ENCODE data around the gene SCYL3. TPM values are rescaled to one million over a fixed set of nuclear protein-coding genes. Genes with fewer than 3 reads are reported as not detected.
"Not testable (repeated sequence)": the region's sequence is repeated elsewhere in the genome, so short reads cannot be mapped to it uniquely, and the experiment has no call there.

SCYL3 gene
- total and polyA plus RNA-seq, 4 donors, result 2.4 to 11.9 (median 6.1) TPM

- H3K27me3 ChIP-seq (ENCODE audit: control insufficient read depth in 1 of 2, insufficient read depth in 2 of 2, low read length in 1 of 2), result no peaks in the 10 kb centered on the region
- intact Hi-C loops (cut with DNase I), result loop anchor here in 1 of 2 donors (5.0 to 10.0 kb wide), 2 partner anchors 737 to 839 kb away; partner anchors contain the start of gene PRRX1
- WGBS, 2 donors, result 82 to 85% methylated on average over 3 of the region's 3 CpGs
- DNase-seq, result no peak
- no peaks in the 10 kb centered on the region for H3K9me3 ChIP-seq (ENCODE audit: control insufficient read depth, low read length)
- no peak overlapping the region for H3K27ac ChIP-seq (ENCODE audit: low read depth in 1 of 2, low read length in 2 of 2)
- H3K4me1 ChIP-seq (ENCODE audit: control insufficient read depth in 1 of 2, insufficient read depth in 2 of 2, low read length in 2 of 2), result no peaks in the 10 kb centered on the region
- ATAC-seq (ENCODE audit: low FRiP score), result no peak
- no peaks in the 10 kb centered on the region for H3K36me3 ChIP-seq (ENCODE audit: control insufficient read depth in 1 of 2, insufficient read depth in 2 of 2, low read length in 1 of 2)
- H3K4me3 ChIP-seq (ENCODE audit: low read length in 2 of 2), result no peak overlapping the region
Observed at GRCh38 chr1:169925505-169926482, 32.1 kb upstream of the SCYL3 start.

- no peak overlapping the region for H3K4me3 ChIP-seq (ENCODE audit: low read length in 2 of 2)
- WGBS, 2 donors, result 16 to 25% methylated on average over 2 of the region's 2 CpGs
- DNase-seq, result no peak
- no peak for ATAC-seq (ENCODE audit: low FRiP score)
- no peaks in the 10 kb centered on the region for H3K36me3 ChIP-seq (ENCODE audit: control insufficient read depth in 1 of 2, insufficient read depth in 2 of 2, low read length in 1 of 2)
- no peaks in the 10 kb centered on the region for H3K4me1 ChIP-seq (ENCODE audit: control insufficient read depth in 1 of 2, insufficient read depth in 2 of 2, low read length in 2 of 2)
- no peaks in the 10 kb centered on the region for H3K9me3 ChIP-seq (ENCODE audit: control insufficient read depth, low read length)
- H3K27ac ChIP-seq (ENCODE audit: low read depth in 1 of 2, low read length in 2 of 2), result no peak overlapping the region
- H3K27me3 ChIP-seq (ENCODE audit: control insufficient read depth in 1 of 2, insufficient read depth in 2 of 2, low read length in 1 of 2), result no peaks in the 10 kb centered on the region
- intact Hi-C loops (cut with DNase I), result loop anchor here in 1 of 2 donors (5.0 to 10.0 kb wide), 2 partner anchors 737 to 840 kb away; partner anchors contain the start of gene PRRX1
Observed at GRCh38 chr1:169924829-169925228, 31.1 kb upstream of the SCYL3 start.

GRCh38 chr1:169924063-169924462 is 30.4 kb upstream of the SCYL3 start:
- DNase-seq, result no peak
- no peak for ATAC-seq (ENCODE audit: low FRiP score)
- H3K27me3 ChIP-seq (ENCODE audit: control insufficient read depth in 1 of 2, insufficient read depth in 2 of 2, low read length in 1 of 2), result no peaks in the 10 kb centered on the region
- intact Hi-C loops (cut with DNase I), result loop anchor here in 1 of 2 donors (10.0 kb wide), 1 partner anchor 841 kb away; no protein-coding TSS in a partner anchor
- no peak overlapping the region for H3K4me3 ChIP-seq (ENCODE audit: low read length in 2 of 2)
- no peak overlapping the region for H3K27ac ChIP-seq (ENCODE audit: low read depth in 1 of 2, low read length in 2 of 2)
- no peaks in the 10 kb centered on the region for H3K9me3 ChIP-seq (ENCODE audit: control insufficient read depth, low read length)
- peaks cover 0 to under 1% of the 10 kb centered on the region in 2 donors for H3K36me3 ChIP-seq (ENCODE audit: control insufficient read depth in 1 of 2, insufficient read depth in 2 of 2, low read length in 1 of 2)
- 98 to 99% methylated on average over 2 of the region's 2 CpGs for WGBS, 2 donors
- no peaks in the 10 kb centered on the region for H3K4me1 ChIP-seq (ENCODE audit: control insufficient read depth in 1 of 2, insufficient read depth in 2 of 2, low read length in 2 of 2)

- intact Hi-C loops (cut with DNase I), result loop anchor here in 1 of 2 donors (10.0 kb wide), 1 partner anchor 844 kb away; no protein-coding TSS in a partner anchor
- Histone ChIP-seq H3K4me3 (ENCODE audit: low read length in 2 of 2) (no peak overlapping the region), H3K9me3 (ENCODE audit: control insufficient read depth, low read length) (no peaks in the 10 kb centered on the region), H3K36me3 (ENCODE audit: control insufficient read depth in 1 of 2, insufficient read depth in 2 of 2, low read length in 1 of 2) (peaks cover 2 to 3% of the 10 kb centered on the region in 2 donors), H3K4me1 (ENCODE audit: control insufficient read depth in 1 of 2, insufficient read depth in 2 of 2, low read length in 2 of 2) (no peaks in the 10 kb centered on the region), H3K27me3 (ENCODE audit: control insufficient read depth in 1 of 2, insufficient read depth in 2 of 2, low read length in 1 of 2) (no peaks in the 10 kb centered on the region), H3K27ac (ENCODE audit: low read depth in 1 of 2, low read length in 2 of 2) (no peak overlapping the region)
- ATAC-seq (ENCODE audit: low FRiP score), result no peak
- DNase-seq, result no peak
- WGBS, 2 donors, result 97 to 99% methylated on average over 4 of the region's 4 CpGs
Observed at GRCh38 chr1:169921080-169921479, 27.4 kb upstream of the SCYL3 start.

GRCh38 chr1:169918927-169919326 is 25.2 kb upstream of the SCYL3 start:
- peaks cover 2 to 3% of the 10 kb centered on the region in 2 donors for H3K36me3 ChIP-seq (ENCODE audit: control insufficient read depth in 1 of 2, insufficient read depth in 2 of 2, low read length in 1 of 2)
- H3K9me3 ChIP-seq (ENCODE audit: control insufficient read depth, low read length), result no peaks in the 10 kb centered on the region
- 68 to 75% methylated on average over 1 of the region's 1 CpG for WGBS, 2 donors
- intact Hi-C loops (cut with DNase I), result no loop called here
- H3K27ac ChIP-seq (ENCODE audit: low read depth in 1 of 2, low read length in 2 of 2), result no peak overlapping the region
- no peak for DNase-seq
- no peaks in the 10 kb centered on the region for H3K27me3 ChIP-seq (ENCODE audit: control insufficient read depth in 1 of 2, insufficient read depth in 2 of 2, low read length in 1 of 2)
- H3K4me1 ChIP-seq (ENCODE audit: control insufficient read depth in 1 of 2, insufficient read depth in 2 of 2, low read length in 2 of 2), result no peaks in the 10 kb centered on the region
- H3K4me3 ChIP-seq (ENCODE audit: low read length in 2 of 2), result no peak overlapping the region
- ATAC-seq (ENCODE audit: low FRiP score), result no peak

- H3K36me3 ChIP-seq (ENCODE audit: control insufficient read depth in 1 of 2, insufficient read depth in 2 of 2, low read length in 1 of 2); H3K4me1 ChIP-seq (ENCODE audit: control insufficient read depth in 1 of 2, insufficient read depth in 2 of 2, low read length in 2 of 2); ATAC-seq (ENCODE audit: low FRiP score); intact Hi-C loops (cut with DNase I); H3K27ac ChIP-seq (ENCODE audit: low read depth in 1 of 2, low read length in 2 of 2); H3K9me3 ChIP-seq (ENCODE audit: control insufficient read depth, low read length); H3K4me3 ChIP-seq (ENCODE audit: low read length in 2 of 2); DNase-seq; H3K27me3 ChIP-seq (ENCODE audit: control insufficient read depth in 1 of 2, insufficient read depth in 2 of 2, low read length in 1 of 2): not testable (repeated sequence)
- WGBS, 2 donors, result 93 to 94% methylated on average over 9 of the region's 9 CpGs
Observed at GRCh38 chr1:169918220-169918619, 24.5 kb upstream of the SCYL3 start.

GRCh38 chr1:169915150-169915549 is 21.5 kb upstream of the SCYL3 start:
- 39 to 52% methylated on average over 15 of the region's 15 CpGs for WGBS, 2 donors
- Histone ChIP-seq H3K9me3 (ENCODE audit: control insufficient read depth, low read length) (no peaks in the 10 kb centered on the region), H3K4me1 (ENCODE audit: control insufficient read depth in 1 of 2, insufficient read depth in 2 of 2, low read length in 2 of 2) (no peaks in the 10 kb centered on the region), H3K27ac (ENCODE audit: low read depth in 1 of 2, low read length in 2 of 2) (no peak overlapping the region), H3K4me3 (ENCODE audit: low read length in 2 of 2) (no peak overlapping the region), H3K27me3 (ENCODE audit: control insufficient read depth in 1 of 2, insufficient read depth in 2 of 2, low read length in 1 of 2) (no peaks in the 10 kb centered on the region), H3K36me3 (ENCODE audit: control insufficient read depth in 1 of 2, insufficient read depth in 2 of 2, low read length in 1 of 2) (peaks cover 2 to 6% of the 10 kb centered on the region in 2 donors)
- ATAC-seq (ENCODE audit: low FRiP score) (no peak), DNase-seq (peak in 1 of 2 donors; percentile 76)
- intact Hi-C loops (cut with DNase I), result no loop called here

- H3K9me3 ChIP-seq (ENCODE audit: control insufficient read depth, low read length), result no peaks in the 10 kb centered on the region
- ATAC-seq (ENCODE audit: low FRiP score), result no peak
Observed at GRCh38 chr1:169914531-169914930, 20.8 kb upstream of the SCYL3 start.

More at GRCh38 chr1:169914531-169914930, 20.8 kb upstream of the SCYL3 start:
- DNase-seq, result no peak
- Histone ChIP-seq H3K27ac (ENCODE audit: low read depth in 1 of 2, low read length in 2 of 2) (no peak overlapping the region), H3K4me1 (ENCODE audit: control insufficient read depth in 1 of 2, insufficient read depth in 2 of 2, low read length in 2 of 2) (no peaks in the 10 kb centered on the region), H3K36me3 (ENCODE audit: control insufficient read depth in 1 of 2, insufficient read depth in 2 of 2, low read length in 1 of 2) (peaks cover 2 to 6% of the 10 kb centered on the region in 2 donors), H3K27me3 (ENCODE audit: control insufficient read depth in 1 of 2, insufficient read depth in 2 of 2, low read length in 1 of 2) (no peaks in the 10 kb centered on the region), H3K4me3 (ENCODE audit: low read length in 2 of 2) (no peak overlapping the region)
- 55 to 72% methylated on average over 3 of the region's 3 CpGs for WGBS, 2 donors
- intact Hi-C loops (cut with DNase I), result no loop called here
